ENCODE measurements around the gene RNF19B. TPM values are rescaled to one million over a fixed set of nuclear protein-coding genes. Genes with fewer than 3 reads are reported as not detected.

The RNF19B gene
- polyA plus RNA-seq, 2 of the 4 experiments (the other 2 are of a cell fraction), result 9.9 to 22.6 TPM

GRCh38 chr1:32925403-32926162 lies 39.0 kb downstream of the RNF19B start:
- no peak for ATAC-seq
- ChIA-PET POLR2A (no interaction called here), CTCF (interaction anchor here (0.7 kb wide), 1 partner anchor 94 kb away, joined by 3 read pairs; no protein-coding TSS in a partner anchor)
- DNase-seq (ENCODE audit: low read depth in 1 of 2, low spot score in 1 of 2), result no peak
- FAIRE-seq, result no peak
- no peak overlapping the region for H3K4me2 ChIP-seq
- no peak overlapping the region for H3K27ac ChIP-seq
- no peaks in the 10 kb centered on the region for H3K4me1 ChIP-seq
- no peak for TF ChIP-seq RAD21 (conservative IDR thresholded peaks at IDR 0.05 in 1 of 2, IDR thresholded peaks at IDR 0.05 in 1 of 2)
- H3K9me3 ChIP-seq, result no peaks in the 10 kb centered on the region
- H3K4me3 ChIP-seq, result no peak overlapping the region
- WGBS (ENCODE audit: missing lambda C conversion rate), result 88% methylated on average over 22 of the region's 24 CpGs

GRCh38 chr1:32924881-32925344 lies 39.7 kb downstream of the RNF19B start:
- 49% methylated on average over 7 of the region's 31 CpGs for WGBS (ENCODE audit: missing lambda C conversion rate)
- Histone ChIP-seq H3K4me3 (no peak overlapping the region), H3K27ac (0 out of 6 replicates have a peak overlapping the region, but pooled peaks of 1 of the 2 experiments have one; percentile 21), H3K4me2 (no peak overlapping the region), H3K9me3 (no peaks in the 10 kb centered on the region), H3K4me1 (no peaks in the 10 kb centered on the region)
- FAIRE-seq (no peak), ATAC-seq (peak in 1 of 2 experiments; percentile 54; a peak in 3 of 6 replicates), DNase-seq (ENCODE audit: low read depth in 1 of 2, low spot score in 1 of 2) (no peak)
- POLR2A ChIA-PET, result no interaction called here
- CTCF ChIA-PET, result interaction anchor here (0.7 kb wide), 1 partner anchor 93 kb away, joined by 3 read pairs; no protein-coding TSS in a partner anchor
- TF ChIP-seq RAD21 (conservative IDR thresholded peaks at IDR 0.05 in 1 of 2, IDR thresholded peaks at IDR 0.05 in 1 of 2), result no peak
- TF ChIP-seq ELK1 (IDR thresholded peaks at IDR 0.05; ENCODE audit: low read depth, low read length), result no peak
- no peak for TF ChIP-seq FOSL2 (IDR thresholded peaks at IDR 0.05)
- TF ChIP-seq FOSL2 (CRISPR knock-in tag; IDR thresholded peaks at IDR 0.05), result no peak
- no peak for TF ChIP-seq JUNB (IDR thresholded peaks at IDR 0.05)
- no peak for TF ChIP-seq TFCP2L1 (CRISPR knock-in tag; IDR thresholded peaks at IDR 0.05)
- no peak for TF ChIP-seq SMC3 (IDR thresholded peaks at IDR 0.05)
- no peak for TF ChIP-seq ATOH8 (CRISPR knock-in tag; IDR thresholded peaks at IDR 0.05; ENCODE audit: low read depth)
- TF ChIP-seq SREBF2 (IDR thresholded peaks at IDR 0.05), result no peak
- TF ChIP-seq FOSB (CRISPR knock-in tag; IDR thresholded peaks at IDR 0.05), result no peak
- no peak for TF ChIP-seq PBX3 (IDR thresholded peaks at IDR 0.05)
- no peak for TF ChIP-seq CBX8 (IDR thresholded peaks at IDR 0.05)
- TF ChIP-seq CHD2 (IDR thresholded peaks at IDR 0.05; ENCODE audit: low read length, partially characterized antibody), result no peak
- no peak for TF ChIP-seq HOXB5 (CRISPR knock-in tag; IDR thresholded peaks at IDR 0.05)
- TF ChIP-seq ZC3H11A (IDR thresholded peaks at IDR 0.05), result no peak
- TF ChIP-seq HMGXB4 (CRISPR knock-in tag; IDR thresholded peaks at IDR 0.05; ENCODE audit: borderline replicate concordance), result no peak
- TF ChIP-seq JUN (IDR thresholded peaks at IDR 0.05), result no peak
- TF ChIP-seq ZFP36 (IDR thresholded peaks at IDR 0.05; ENCODE audit: borderline replicate concordance, partially characterized antibody), result no peak
- no peak for TF ChIP-seq ZNF302 (CRISPR knock-in tag; IDR thresholded peaks at IDR 0.05)
- TF ChIP-seq MAZ (IDR thresholded peaks at IDR 0.05; ENCODE audit: borderline replicate concordance, low read depth, low read length), result no peak
- TF ChIP-seq BCL3 (IDR thresholded peaks at IDR 0.05), result no peak
